PC-9 (cell line): Measurements from ENCODE around the gene PRC1. TPM values are rescaled to one million over a fixed set of nuclear protein-coding genes. Genes with fewer than 3 reads are reported as not detected.

ENCODE experiments used
- BruUV-seq: library from RNA; stranded (reverse); fragments of 400-500 nt; replicated peaks from 2 replicates; lab custom pipeline; 2021; lab: Mats Ljungman, UMichigan
- CTCF ChIA-PET: fragments of 300-600 bp; sonication (Branson Sonifier 250); formaldehyde crosslinking; loops from one replicate; lab custom pipeline; 2022; ENCODE audit warnings: antibody characterized with exemption; lab: Charles Lee
- POLR2A ChIA-PET: fragments of 300-600 bp; sonication (Branson Sonifier 250); formaldehyde crosslinking; loops from one replicate; lab custom pipeline; 2022; ENCODE audit warnings: antibody characterized with exemption; ENCODE audit not compliant: unreplicated experiment; lab: Charles Lee
- DNase-seq, 2 experiments: peaks; one replicate each; pipeline versions ENCODE4 v3.0.0 to v3.0.0-alpha.2; 2015 to 2022; ENCODE audit warnings: mixed read lengths in 1 of 2
- H2AFZ ChIP-seq: fragments of 200-600 bp; sonication (generic); 2 replicates; pipeline ENCODE4 v1.8.1; 2017; ENCODE audit warnings: antibody characterized with exemption
- H3F3A ChIP-seq: fragments of 200-600 bp; sonication (generic); 2 replicates; pipeline ENCODE4 v1.8.1; 2017; ENCODE audit warnings: antibody characterized with exemption, mild to moderate bottlenecking, low read depth; ENCODE audit not compliant: insufficient read depth
- H3K27ac ChIP-seq: fragments of 200-600 bp; sonication (generic); 2 replicates; pipeline ENCODE4 v1.6.1; 2016; ENCODE audit warnings: mixed run types
- H3K27me3 ChIP-seq: fragments of 200-600 bp; sonication (generic); 2 replicates; pipeline ENCODE4 v1.6.1; 2016; ENCODE audit warnings: low read depth, mixed run types; ENCODE audit not compliant: insufficient read depth
- H3K36me3 ChIP-seq: fragments of 200-600 bp; sonication (generic); 2 replicates; pipeline ENCODE4 v1.6.1; 2016; ENCODE audit warnings: low read depth, mixed run types
- H3K4me1 ChIP-seq: fragments of 200-600 bp; sonication (generic); replicated peaks from 2 replicates; pipeline ENCODE4 v1.6.1; 2016; ENCODE audit warnings: mixed run types; ENCODE audit not compliant: insufficient read depth
- H3K4me2 ChIP-seq: fragments of 200-600 bp; sonication (generic); 2 replicates; pipeline ENCODE4 v1.6.1; 2017; ENCODE audit warnings: mixed run types
- H3K4me3 ChIP-seq: fragments of 200-600 bp; sonication (generic); 2 replicates; pipeline ENCODE4 v1.6.1; 2016; ENCODE audit warnings: mixed run types
- H3K79me2 ChIP-seq: fragments of 200-600 bp; sonication (generic); 2 replicates; pipeline ENCODE4 v1.6.1; 2017; ENCODE audit warnings: low read depth, mixed run types
- H3K9me2 ChIP-seq: fragments of 200-600 bp; sonication (generic); 2 replicates; pipeline ENCODE4 v1.8.1; 2017; ENCODE audit warnings: mild to moderate bottlenecking; ENCODE audit not compliant: insufficient read depth
- H3K9me3 ChIP-seq: fragments of 200-600 bp; sonication (generic); 2 replicates; pipeline ENCODE4 v1.8.1; 2016; ENCODE audit warnings: low read depth; ENCODE audit not compliant: insufficient read depth
- H4K20me1 ChIP-seq: fragments of 200-600 bp; sonication (generic); 2 replicates; pipeline ENCODE4 v1.8.1; 2017; ENCODE audit not compliant: insufficient read depth
- EZH2 ChIP-seq: fragments of 200-600 bp; sonication (generic); IDR thresholded peaks from 2 replicates; pipeline ENCODE4 v1.8.0; 2017; ENCODE audit warnings: antibody characterized with exemption, low read depth
- intact Hi-C: fragments of 100-400 bp; cut with micrococcal nuclease; formaldehyde crosslinking; loops from one replicate; pipeline ENCODE4 v1.10.0; 2022; ENCODE audit not compliant: unreplicated experiment
- total RNA-seq: library from RNA; stranded (reverse); gene quantifications from 2 replicates; pipeline ENCODE4 v1.2.3, GENCODE V29; 2021
- TF ChIP-seq, protein P1 (sequence below): fragments of 200-600 bp; sonication (generic); conservative IDR thresholded peaks from 2 replicates; pipeline ENCODE4 v1.6.1; 2017; ENCODE audit warnings: mixed run types, antibody characterized with exemption, mild to moderate bottlenecking, moderate library complexity

Gene PRC1
- total RNA-seq, 1 experiment from 2014 or later, result 145 TPM

- Histone ChIP-seq H3K27ac (no peak overlapping the region), H3K27me3 (no peaks in the 10 kb centered on the region), H3K4me3 (no peak overlapping the region), H3K9me2 (no peaks in the 10 kb centered on the region), H3K79me2 (peaks cover 28% of the 10 kb centered on the region), H2AFZ (no peak overlapping the region), H3F3A (peaks cover 25% of the 10 kb centered on the region), H3K36me3 (no peaks in the 10 kb centered on the region; the same call in 1 of the 2 replicates), H3K9me3 (no peaks in the 10 kb centered on the region), H3K4me1 (peaks cover 10% of the 10 kb centered on the region), H3K4me2 (no peak overlapping the region), H4K20me1 (peaks cover 4% of the 10 kb centered on the region; the same call in 1 of the 2 replicates)
- intact Hi-C loops, result loop anchor here (5.0 kb wide), 2 partner anchors 73 to 313 kb away; no protein-coding TSS in a partner anchor
- TF ChIP-seq EZH2, result no peak
- TF ChIP-seq, protein P1, sequence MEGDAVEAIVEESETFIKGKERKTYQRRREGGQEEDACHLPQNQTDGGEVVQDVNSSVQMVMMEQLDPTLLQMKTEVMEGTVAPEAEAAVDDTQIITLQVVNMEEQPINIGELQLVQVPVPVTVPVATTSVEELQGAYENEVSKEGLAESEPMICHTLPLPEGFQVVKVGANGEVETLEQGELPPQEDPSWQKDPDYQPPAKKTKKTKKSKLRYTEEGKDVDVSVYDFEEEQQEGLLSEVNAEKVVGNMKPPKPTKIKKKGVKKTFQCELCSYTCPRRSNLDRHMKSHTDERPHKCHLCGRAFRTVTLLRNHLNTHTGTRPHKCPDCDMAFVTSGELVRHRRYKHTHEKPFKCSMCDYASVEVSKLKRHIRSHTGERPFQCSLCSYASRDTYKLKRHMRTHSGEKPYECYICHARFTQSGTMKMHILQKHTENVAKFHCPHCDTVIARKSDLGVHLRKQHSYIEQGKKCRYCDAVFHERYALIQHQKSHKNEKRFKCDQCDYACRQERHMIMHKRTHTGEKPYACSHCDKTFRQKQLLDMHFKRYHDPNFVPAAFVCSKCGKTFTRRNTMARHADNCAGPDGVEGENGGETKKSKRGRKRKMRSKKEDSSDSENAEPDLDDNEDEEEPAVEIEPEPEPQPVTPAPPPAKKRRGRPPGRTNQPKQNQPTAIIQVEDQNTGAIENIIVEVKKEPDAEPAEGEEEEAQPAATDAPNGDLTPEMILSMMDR, result no peak
- no TSS peak for BruUV-seq
- DNase-seq, result no peak
- CTCF ChIA-PET, result no interaction called here
- POLR2A ChIA-PET, result no interaction called here
These were observed 35.2 kb downstream of the PRC1 start for GRCh38 chr15:90959028-90959595.

GRCh38 chr15:90957791-90958190 lies 36.5 kb downstream of the PRC1 start:
- no peaks in the 10 kb centered on the region for H3K9me2 ChIP-seq
- no peak overlapping the region for H2AFZ ChIP-seq
- intact Hi-C loops, result loop anchor here (5.0 kb wide), 2 partner anchors 75 to 315 kb away; no protein-coding TSS in a partner anchor
- DNase-seq, result no peak
- H3K27me3 ChIP-seq, result no peaks in the 10 kb centered on the region
- CTCF ChIA-PET, result no interaction called here
- H3K79me2 ChIP-seq, result peaks cover 25% of the 10 kb centered on the region
- H3K4me2 ChIP-seq, result no peak overlapping the region
- H3F3A ChIP-seq, result peaks cover 29% of the 10 kb centered on the region
- POLR2A ChIA-PET, result no interaction called here
- no peaks in the 10 kb centered on the region for H3K9me3 ChIP-seq
- H3K4me1 ChIP-seq, result peaks cover 10% of the 10 kb centered on the region
- no peak overlapping the region for H3K4me3 ChIP-seq
- no TSS peak for BruUV-seq
- H3K36me3 ChIP-seq, result no peaks in the 10 kb centered on the region
- TF ChIP-seq EZH2, result no peak
- TF ChIP-seq, protein P1, result no peak
- H4K20me1 ChIP-seq, result peaks cover 4% of the 10 kb centered on the region; the same call in 1 of the 2 replicates
- H3K27ac ChIP-seq, result no peak overlapping the region

DNA sequence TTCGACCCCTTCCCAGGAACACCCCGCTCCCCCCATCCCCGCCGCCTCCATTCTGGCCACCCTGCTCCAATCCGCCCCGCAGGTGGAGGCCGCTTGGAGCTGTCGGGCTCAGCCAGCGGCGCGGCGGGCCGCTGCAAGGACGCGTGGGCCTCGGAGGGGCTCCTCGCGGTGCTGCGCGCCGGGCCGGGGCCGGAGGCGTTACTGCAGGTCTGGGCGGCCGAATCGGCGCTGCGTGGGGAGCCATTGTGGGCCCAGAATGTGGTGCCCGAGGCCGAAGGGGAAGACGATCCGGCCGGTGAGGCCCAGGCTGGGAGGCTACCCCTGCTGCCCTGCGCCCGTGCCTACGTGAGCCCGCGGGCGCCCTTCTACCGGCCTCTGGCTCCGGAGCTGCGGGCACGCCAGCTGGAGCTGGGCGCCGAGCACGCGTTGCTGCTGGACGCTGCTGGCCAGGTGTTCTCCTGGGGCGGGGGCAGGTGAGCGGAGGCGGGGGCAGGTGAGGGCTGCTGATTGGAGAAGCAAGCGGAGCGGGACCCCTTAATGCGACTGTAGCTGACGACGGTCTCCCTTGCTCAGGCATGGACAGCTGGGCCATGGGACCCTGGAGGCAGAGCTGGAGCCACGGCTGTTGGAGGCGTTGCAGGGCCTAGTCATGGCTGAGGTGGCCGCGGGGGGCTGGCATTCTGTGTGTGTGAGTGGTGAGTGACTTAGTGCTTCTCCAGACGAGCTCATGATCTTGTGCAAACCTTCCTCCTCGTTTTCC lies 37.1 kb downstream of the PRC1 start:
- no peak overlapping the region for H3K4me3 ChIP-seq
- POLR2A ChIA-PET, result no interaction called here
- no peaks in the 10 kb centered on the region for H3K9me3 ChIP-seq
- DNase-seq, result no peak
- H3K27ac ChIP-seq, result no peak overlapping the region
- H3K4me1 ChIP-seq, result peaks cover 10% of the 10 kb centered on the region
- H3K27me3 ChIP-seq, result no peaks in the 10 kb centered on the region
- no TSS peak for BruUV-seq
- CTCF ChIA-PET, result interaction anchor here (0.6 to 1.6 kb wide), 5 partner anchors 11 to 98 kb away, joined by 3 to 10 read pairs (median 5); no protein-coding TSS in a partner anchor
- H4K20me1 ChIP-seq, result peaks cover 1% of the 10 kb centered on the region; the same call in 1 of the 2 replicates
- H3K9me2 ChIP-seq, result no peaks in the 10 kb centered on the region
- TF ChIP-seq, protein P1, result no peak
- no peak for TF ChIP-seq EZH2
- peaks cover 23% of the 10 kb centered on the region for H3F3A ChIP-seq
- H3K79me2 ChIP-seq, result peaks cover 25% of the 10 kb centered on the region
- no peak overlapping the region for H3K4me2 ChIP-seq
- H3K36me3 ChIP-seq, result no peaks in the 10 kb centered on the region
- H2AFZ ChIP-seq, result no peak overlapping the region
- intact Hi-C loops, result loop anchor here (5.0 kb wide), 2 partner anchors 75 to 315 kb away; no protein-coding TSS in a partner anchor
